Measurements from ENCODE around the gene WHAMM.

GRCh38 chr15:82790321-82790720 lies 19.1 kb upstream of the WHAMM start:
- TF ChIP-seq CTCF (IDR thresholded peaks at IDR 0.05) (no peak), POLR2A (IDR thresholded peaks at IDR 0.05) (no peak)
